SK-MEL-5 (cell line): Measurements from ENCODE around the gene RIMS4. TPM values are rescaled to one million over a fixed set of nuclear protein-coding genes. Genes with fewer than 3 reads are reported as not detected.
"Not testable (repeated sequence)": the region's sequence is repeated elsewhere in the genome, so short reads cannot be mapped to it uniquely, and the experiment has no call there.

Experiments
- DNase-seq: peaks from one replicate; pipeline ENCODE4 v3.0.0-alpha.2; 2016; ENCODE audit warnings: low read depth, low spot score
- in situ Hi-C: cut with HindIII; loops from 2 replicates; pipeline ENCODE4 v1.10.0; 2016; ENCODE audit warnings: low sequenced_read_pairs, high pct_unique_total_duplicates, low pct_unique_long_range_greater_than_20kb
- total RNA-seq: library from RNA; depleted of rRNA; stranded (reverse); fragments of >200 nt; shearing (Covaris generic); gene quantifications from 2 replicates; pipeline ENCODE4 v1.2.3, GENCODE V29; 2014

The RIMS4 gene
- total RNA-seq, 1 experiment from 2014 or later: 10.7 TPM

DNA sequence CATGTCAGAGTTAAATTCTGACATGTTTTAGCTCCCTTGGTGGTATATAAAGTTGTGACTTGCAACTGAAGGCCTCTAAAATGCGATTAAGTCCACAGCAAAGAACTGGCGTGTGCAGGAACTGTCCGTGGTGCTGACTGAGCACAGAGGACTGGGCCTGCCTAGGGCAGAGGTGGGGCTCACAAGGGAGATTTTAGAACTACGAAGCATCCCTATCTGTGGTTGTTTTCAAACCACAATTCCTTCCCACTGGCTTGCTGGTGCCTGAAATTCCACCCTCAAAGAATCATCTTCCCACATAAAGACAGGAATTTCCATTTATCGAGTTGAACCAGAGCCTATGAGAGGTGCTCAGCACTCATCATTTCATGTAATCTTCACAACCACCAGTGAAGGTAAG, 30.1 kb downstream of the RIMS4 start:
- in situ Hi-C loops: no loop called here
- peak; percentile 49 for DNase-seq

DNA sequence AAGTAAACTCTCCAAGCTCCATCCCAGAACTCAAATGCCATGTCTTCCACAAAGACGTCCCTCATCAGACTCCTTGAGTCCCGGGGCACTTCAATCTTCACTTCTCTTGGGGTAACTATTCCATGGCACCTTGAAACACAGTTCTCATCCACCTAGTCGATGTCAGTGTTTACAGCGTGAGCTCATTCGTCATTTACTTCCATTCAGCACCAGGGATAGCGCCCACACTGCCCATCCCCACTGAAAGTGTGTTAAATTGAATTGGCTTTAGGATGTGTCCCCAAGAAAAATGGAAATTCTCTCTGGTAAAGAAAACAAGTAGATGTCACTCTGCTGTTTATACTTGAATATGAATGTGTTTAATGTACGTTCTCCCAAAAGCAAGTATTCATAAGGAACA, 33.4 kb downstream of the RIMS4 start:
- DNase-seq: peak; percentile 30
- in situ Hi-C loops: no loop called here

DNA sequence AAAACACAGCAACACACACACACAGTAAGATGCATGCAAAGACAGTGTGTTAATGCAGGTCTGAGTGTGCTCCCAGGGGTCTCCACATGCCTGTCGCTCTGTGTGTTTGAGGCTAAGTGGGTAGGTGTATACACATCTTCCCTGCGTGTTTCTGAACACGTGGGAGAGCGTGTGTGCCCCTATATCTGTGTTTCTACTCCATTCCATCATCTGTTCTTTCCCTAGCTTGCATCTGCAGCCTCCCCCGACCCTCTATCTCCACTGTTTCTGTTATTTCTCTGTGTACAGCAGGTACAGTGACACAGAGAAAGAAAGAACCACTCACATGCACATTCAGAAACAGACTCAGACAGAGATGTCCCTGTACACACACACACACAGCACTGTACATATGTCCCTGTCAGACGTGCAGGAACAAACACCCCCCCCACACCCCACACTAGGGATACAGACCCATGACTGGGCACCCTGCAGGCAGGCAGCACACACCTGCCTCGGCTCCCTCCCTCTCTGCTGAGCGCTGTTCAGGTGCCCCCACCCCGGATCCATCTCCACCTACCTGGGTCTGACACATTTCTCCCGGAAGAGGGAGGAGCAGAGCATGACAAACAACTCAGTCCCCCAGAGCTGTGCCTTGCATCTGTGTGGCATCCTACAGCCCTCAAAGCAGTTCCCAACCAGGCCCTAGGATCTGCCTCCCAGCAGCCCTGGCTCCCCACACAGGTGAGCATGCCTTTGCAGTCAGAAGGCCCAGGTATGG, 37.1 kb downstream of the RIMS4 start:
- no peak for DNase-seq
- in situ Hi-C loops: no loop called here

DNA sequence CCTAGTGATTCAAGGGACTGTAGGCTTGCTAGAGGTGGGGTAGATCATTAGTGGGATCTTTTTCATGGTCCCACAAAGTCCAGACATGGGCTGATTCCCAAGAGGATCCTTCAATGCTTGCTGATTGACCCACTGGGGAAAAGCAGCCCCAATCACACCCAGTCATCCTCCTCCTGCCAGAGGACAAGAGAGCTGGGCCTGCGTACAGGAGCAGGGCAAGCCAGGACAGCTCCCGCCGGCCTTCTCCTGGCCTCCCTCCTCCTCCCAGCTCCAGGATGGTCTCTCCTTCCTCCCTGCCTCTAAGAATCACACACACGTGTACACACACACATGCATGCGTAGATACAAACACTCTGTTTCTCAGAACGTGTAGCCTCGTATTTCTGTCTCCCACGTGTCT, 37.7 kb downstream of the RIMS4 start:
- DNase-seq: no peak
- in situ Hi-C loops: no loop called here

DNA sequence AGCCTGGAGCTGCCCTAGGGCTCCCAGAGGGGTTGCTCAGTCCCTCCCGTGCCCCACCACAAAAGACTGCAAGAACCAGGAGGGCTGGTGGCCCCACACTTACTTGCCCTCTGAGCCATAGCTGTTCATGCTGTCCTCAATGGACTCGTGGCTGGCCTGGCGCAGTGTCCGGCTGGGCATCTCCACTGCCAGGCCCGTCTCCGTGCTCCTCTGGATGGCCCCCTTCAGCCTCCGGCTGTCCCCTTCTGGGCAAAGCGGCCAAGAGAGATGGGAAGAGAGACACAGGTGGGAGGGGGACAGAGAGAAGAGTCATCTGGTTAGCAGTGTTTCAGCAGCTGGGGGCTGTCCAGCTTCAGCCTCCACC, 39.2 kb downstream of the RIMS4 start:
- in situ Hi-C loops: no loop called here

DNA sequence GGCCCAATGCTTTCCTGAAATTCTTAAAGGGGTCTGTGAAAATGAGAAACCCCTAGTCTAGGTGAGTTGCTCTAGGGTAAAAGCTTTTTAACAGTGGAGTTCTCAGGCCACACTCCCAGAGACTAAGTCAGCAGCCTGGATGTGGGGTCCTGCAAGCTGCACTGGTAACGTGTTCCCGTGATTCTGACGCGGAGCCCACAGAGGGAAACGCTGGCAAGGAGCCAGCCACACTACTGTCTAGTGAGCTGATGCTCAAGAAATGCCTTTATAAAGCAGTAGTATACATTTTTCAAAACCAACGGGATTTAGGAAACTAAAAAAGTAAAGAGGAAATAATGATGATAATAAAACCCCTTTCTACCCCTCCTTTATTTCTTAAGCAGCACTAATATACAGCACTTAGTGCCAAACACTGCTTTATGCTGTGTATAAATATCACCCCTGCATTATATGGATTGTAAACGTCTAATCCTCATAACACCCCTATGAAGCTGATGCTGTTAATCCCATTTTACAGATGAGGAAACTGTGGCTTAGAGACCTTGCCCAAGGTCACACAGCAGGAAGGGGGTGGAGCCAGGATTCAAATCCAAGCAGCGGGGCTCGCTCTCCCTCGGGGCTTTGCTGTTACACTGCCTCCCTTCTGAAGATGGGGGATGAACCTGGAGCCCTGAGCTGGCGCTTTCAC, 39.7 kb downstream of the RIMS4 start:
- in situ Hi-C loops: no loop called here
- DNase-seq: no peak

More for the DNA sequence above, 39.2 kb downstream of the RIMS4 start:
- no peak for DNase-seq

DNA sequence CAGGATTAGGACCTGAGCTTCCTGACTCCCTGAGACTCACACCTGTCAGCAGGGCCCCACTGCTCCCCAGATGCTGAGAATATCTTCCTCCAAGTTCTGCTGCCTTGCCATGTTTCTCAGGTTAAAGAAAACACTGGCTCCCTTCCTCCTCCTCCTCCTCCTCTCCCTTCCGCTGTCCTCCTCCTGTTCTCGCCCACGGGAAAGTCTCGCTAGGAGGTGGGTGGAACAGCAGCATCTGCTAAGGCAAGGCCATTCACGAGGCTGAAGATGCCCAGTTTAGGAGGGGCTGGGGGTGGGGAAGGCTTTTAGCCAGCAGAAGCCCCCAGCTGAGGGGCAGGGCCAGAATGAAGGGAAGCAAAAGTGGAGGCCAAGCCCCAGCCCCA, 40.9 kb downstream of the RIMS4 start:
- in situ Hi-C loops: no loop called here
- DNase-seq: no peak

DNA sequence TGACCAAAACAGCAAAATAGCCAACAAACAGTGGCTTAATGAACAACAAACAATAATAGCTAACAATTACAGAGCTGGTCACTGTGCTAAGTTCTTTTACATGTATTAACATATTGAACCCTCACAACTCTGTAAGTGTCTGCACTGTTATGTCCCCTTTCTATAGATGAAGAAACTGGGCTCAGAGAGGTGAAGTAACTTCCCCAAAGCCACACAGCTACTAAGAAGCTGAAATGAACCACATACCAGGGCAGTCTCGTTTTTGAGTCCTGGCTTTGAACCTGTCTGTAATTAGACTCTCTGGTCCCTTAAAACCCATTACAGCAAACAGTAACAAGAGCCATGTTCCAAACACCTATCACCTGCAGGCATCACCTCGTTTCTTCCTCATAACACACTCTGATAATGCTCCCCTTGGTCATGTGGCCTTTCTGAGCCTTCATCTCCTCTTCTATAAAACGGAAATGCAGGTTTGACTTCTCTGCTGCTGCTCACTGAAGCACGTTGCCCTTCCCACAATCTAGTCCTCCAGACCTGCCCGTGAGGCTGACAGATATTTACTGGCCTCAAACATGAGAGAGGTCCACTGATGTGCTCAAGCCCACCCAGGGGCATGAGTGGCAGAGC, 41.4 kb downstream of the RIMS4 start:
- no peak for DNase-seq
- in situ Hi-C loops: no loop called here

DNA sequence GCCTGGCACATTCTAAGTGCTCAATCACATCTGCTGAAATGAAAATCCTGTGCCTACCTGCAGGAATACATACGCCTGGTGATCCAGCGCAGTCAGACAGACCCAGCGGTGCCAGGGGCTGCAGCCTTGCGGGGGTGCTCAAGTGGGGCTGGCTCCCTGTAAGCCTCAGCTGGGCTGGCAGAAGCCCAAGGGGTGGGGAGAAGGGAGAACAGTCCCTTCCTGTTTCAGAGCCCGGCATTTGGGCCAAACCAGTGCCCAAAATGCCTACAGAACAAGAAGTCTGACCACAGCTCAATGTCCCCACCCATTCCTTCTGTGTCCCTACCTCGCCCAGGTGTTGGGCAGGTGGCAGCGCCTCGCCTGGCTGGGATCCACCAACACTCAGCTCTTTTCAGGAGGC, 42.1 kb downstream of the RIMS4 start:
- no peak for DNase-seq
- in situ Hi-C loops: no loop called here

DNA sequence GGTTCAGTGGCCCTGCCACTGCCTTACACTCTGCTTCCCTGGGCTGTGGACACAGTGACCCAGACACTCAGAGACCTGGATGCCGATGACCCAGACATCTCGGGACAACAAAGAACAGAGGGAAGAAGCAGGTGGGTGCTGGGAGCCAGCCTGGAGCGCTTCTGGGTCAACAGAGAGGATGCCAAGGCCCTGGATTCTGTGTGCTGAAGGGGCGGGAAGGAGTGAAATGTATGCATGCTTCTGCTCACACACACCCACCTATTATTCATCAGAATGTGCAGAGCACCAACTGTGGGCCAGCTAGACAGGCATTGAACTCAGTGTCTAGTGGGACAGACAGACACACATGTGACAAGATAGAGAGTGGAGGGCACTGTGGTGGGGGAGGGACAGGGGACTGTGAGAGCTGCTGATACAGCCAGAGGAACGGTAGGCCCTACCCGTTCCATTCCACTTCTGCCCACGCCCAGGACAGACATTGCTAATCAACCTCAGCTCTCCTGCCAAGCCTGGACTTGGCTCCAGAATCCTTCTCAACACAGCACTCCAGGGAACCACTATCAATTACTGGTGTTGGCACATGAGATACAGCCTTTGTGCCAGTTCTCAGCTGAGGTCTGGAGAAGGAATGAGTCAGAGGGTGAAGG, 44.5 kb downstream of the RIMS4 start:
- peak; percentile 24 for DNase-seq
- in situ Hi-C loops: no loop called here

DNA sequence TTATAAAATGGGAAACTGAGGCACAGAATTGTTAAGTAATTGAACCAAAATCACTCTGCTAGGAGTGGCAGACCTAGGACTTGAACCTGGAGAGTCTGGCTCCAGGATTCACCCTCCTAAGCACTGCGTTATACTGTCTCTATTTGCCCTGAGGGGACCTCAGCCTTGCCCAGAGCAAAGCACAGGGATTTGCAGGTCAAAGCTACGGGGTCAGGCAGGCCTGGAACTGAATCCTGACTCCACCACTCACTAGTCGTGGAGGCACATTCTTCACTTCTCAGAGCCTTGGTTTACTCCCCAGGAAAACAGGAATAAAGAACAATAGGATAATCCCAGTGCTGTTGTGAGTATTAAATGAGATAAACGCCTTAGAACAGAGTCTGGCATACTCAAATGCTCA, 45.3 kb downstream of the RIMS4 start:
- no peak for DNase-seq
- in situ Hi-C loops: no loop called here

DNA sequence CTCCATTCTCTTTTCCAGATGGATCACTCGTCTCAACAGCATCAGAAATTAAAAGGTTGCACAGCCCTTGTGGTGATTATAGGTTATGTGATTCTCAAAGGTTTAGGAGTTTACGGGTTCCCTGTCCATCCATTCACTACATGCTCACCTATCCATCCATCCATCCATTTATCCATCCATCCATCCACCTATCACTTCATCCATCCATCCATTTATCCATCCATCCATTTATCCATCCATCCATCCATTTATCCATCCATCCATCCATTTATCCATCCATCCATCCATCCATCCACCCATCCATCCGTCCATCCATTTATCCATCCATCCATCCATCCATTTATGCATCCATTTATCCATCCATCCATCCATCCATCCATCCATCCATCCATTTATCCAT, 46.5 kb downstream of the RIMS4 start:
- DNase-seq, in situ Hi-C loops: not testable (repeated sequence)

DNA sequence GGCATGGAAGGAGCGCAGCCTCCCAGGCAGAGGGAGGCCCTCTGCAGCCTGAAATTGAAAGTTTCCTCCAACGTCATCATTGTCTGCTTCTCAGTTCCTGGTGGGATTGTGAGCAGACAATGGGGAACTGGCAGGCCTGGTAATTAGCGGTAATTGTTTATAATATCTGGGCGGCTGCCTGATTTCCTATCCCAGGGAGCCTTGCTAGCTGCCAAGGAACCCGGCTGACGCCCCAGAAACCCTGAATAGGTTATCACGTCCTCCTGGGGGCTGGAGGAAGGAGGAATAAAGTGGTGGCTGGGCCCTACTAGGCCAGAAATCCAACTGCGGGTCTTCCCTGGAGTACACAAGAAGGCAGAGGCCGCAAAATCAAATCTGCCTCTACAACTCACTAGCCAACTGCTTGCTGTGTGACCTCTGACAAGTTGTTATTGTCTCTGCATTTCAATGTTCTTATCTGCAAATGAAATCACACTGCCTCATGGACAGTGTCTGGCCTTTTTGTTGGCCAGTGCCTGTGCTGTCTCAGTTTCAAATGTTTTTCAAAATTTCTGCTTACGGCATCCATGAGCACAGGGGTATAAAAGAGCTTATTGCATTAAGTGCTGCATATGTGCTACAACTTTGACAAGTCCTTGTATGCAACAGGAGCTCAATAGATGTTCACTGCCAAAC, 47.7 kb downstream of the RIMS4 start:
- DNase-seq: no peak
- in situ Hi-C loops: no loop called here

DNA sequence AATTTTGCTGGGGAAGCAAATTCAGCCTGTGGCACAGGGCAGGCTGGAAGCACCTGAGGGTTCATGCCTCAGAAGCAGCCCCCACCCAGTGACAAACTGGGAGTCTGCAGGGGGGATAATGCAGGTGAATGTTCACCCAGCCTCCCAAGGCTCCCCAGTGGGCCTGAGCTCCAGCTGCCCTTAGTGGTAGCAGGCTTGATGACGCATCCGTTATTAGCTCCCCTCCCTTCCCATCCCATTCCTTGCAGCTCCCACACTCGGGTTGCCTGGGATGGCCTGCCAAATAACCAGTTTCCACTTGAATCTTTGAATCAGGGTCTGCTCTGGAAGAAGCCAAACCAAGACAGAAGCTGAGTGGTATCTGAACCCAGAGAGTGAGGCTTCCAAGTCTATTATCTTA, 48.9 kb downstream of the RIMS4 start:
- no peak for DNase-seq
- in situ Hi-C loops: no loop called here

DNA sequence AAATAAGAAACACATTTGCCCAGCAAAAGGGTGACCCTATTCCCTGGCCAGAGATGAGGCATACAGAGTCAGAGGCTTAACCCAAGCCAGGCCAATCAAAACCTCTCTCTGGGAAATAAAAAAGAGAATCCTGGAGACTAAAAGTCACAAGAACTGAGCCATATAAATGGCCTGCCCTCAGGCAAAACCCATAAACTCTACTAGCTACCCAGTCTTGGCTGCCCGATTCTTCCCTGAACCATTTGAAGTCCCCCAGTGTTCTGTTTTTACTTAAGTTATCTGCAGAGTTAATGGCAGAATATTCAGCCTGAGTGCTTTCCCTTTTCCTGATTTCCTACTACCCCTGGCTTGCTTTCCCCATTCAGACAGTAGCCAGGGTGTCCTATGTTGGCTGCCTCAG, 50.8 kb downstream of the RIMS4 start:
- in situ Hi-C loops: no loop called here
- peak; percentile 15 for DNase-seq

DNA sequence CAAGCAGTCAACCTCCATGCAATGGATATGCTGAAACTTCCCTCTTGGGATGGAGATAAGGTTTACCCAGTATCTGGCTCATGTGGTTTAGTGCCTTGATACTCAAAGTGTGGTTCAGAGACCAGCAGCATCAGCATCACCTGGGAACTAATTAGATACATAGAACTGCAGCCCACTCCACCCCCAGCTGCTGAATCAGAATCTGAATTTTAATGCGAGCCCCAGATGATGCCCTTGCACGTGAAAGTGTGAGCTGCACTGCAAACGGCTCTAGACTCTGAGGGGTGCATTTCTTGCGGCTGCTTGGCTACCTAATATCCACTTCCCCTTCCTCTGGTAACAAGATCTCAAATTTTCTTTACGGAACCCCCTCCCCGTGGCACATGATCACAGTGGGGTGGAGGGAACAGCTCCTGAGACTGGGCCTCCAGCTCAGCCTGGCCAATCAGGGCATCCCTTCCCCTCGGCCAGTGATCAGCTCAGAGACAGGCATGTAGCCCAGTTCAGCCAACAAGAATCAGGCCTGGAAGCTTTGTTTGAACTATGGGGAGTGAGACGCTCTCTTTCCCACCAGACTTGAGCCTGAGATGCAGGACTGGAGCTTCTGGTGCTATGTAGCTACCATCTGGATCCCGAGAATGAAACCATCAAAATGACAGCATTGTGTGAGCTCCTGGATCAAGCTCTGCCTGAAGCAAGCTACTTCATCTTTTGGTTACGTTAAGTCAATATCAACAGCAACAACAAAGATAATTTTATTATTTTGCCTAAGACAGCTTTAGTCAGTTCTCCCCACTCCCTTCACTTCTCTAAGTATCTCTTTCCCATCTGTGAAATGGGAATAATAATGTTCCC, 51.9 kb downstream of the RIMS4 start:
- in situ Hi-C loops: no loop called here
- no peak for DNase-seq

DNA sequence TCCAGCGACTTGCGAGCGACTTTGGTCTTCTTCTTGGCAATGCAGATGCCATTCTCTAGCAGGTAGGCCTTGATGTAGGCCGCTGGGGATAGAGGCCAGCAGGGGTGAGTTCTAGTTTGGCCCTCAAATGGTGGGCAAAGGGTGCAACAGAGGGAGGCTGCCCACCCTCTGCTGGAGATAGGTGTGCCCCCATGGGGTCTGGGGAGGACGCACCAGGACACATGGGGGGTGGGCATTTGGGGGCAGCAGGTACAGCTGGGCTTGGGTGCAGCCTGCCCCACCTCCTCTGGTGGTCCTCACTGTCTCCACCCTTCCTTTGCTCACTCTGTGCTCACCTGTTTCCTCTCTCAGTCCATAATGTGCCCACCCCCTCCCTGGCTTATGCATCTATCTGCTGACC, 53.4 kb downstream of the RIMS4 start:
- no peak for DNase-seq
- in situ Hi-C loops: no loop called here
